K562 (cell line): Measurements from ENCODE around the gene CENPT. TPM values are rescaled to one million over a fixed set of nuclear protein-coding genes. Genes with fewer than 3 reads are reported as not detected.

Experiments used
- ATF1 ChIP-seq, 2 experiments: fragments of 450-650 bp in 1 of 2; IDR thresholded peaks; 2 replicates each; pipeline ENCODE4 v1.6.1; 2016; ENCODE audit warnings: missing compliant biosample characterization in 1 of 2, missing genetic modification characterization in 1 of 2
- HSF4 ChIP-seq: fragments of 250-450 bp; sonication (Bioruptor Pico); IDR thresholded peaks from 2 replicates; pipeline ENCODE4 v2.1.2; 2022; ENCODE audit warnings: mild to moderate bottlenecking, moderate library complexity, borderline replicate concordance
- KDM2B ChIP-seq: fragments of 250-450 bp; sonication (Bioruptor Pico); IDR thresholded peaks from 2 replicates; pipeline ENCODE4 v1.8.0; 2021; ENCODE audit warnings: mild to moderate bottlenecking, moderate library complexity
- MECOM ChIP-seq: fragments of 250-450 bp; sonication (Bioruptor Pico); IDR thresholded peaks from 2 replicates; pipeline ENCODE4 v1.8.0; 2022; ENCODE audit warnings: inconsistent platforms
- NEUROD1 ChIP-seq: fragments of 150-350 bp; IDR thresholded peaks from 2 replicates; pipeline ENCODE4 v1.6.1; 2014; ENCODE audit warnings: borderline replicate concordance, low read length, low read depth; ENCODE audit not compliant: partially characterized antibody
- PHF21A ChIP-seq: fragments of 450-650 bp; IDR thresholded peaks from 2 replicates; pipeline ENCODE4 v1.6.1; 2017; ENCODE audit warnings: low read depth, borderline replicate concordance
- RCOR1 ChIP-seq, 2 experiments: IDR thresholded peaks; 2 replicates each; pipeline ENCODE4 v1.6.1; 2012; ENCODE audit warnings: low read depth in 2 of 2, low read length in 2 of 2, borderline replicate concordance in 1 of 2, improper control_type of control experiment in 1 of 2
- RFX7 ChIP-seq: fragments of 250-450 bp; sonication (Bioruptor Pico); IDR thresholded peaks from 2 replicates; pipeline ENCODE4 v1.5.1; 2021; ENCODE audit warnings: mild to moderate bottlenecking
- SAFB ChIP-seq: fragments of 200-400 bp; formaldehyde crosslinking; IDR thresholded peaks from 2 replicates; pipeline ENCODE4 v1.6.1; 2017; ENCODE audit warnings: low read depth, low read length, borderline replicate concordance
- SIN3B ChIP-seq: fragments of 450-650 bp; IDR thresholded peaks from 2 replicates; pipeline ENCODE4 v1.6.1; 2017; ENCODE audit warnings: low read depth, mild to moderate bottlenecking, moderate library complexity
- SMARCB1 ChIP-seq: IDR thresholded peaks from 2 replicates; pipeline ENCODE4 v1.6.1; 2011; ENCODE audit warnings: improper control_type of control experiment, low read depth; ENCODE audit not compliant: insufficient read length
- TAL1 ChIP-seq: fragments of 450-650 bp; IDR thresholded peaks from 2 replicates; pipeline ENCODE4 v1.6.1; 2016; ENCODE audit warnings: mild to moderate bottlenecking
- ZNF253 ChIP-seq: fragments of 250-450 bp; sonication (Bioruptor Pico); conservative IDR thresholded peaks from 2 replicates; pipeline ENCODE4 v1.6.1; 2021; ENCODE audit warnings: mild to moderate bottlenecking
- ZNF311 ChIP-seq: fragments of 250-450 bp; sonication (Bioruptor Pico); IDR thresholded peaks from 2 replicates; pipeline ENCODE4 v1.4.0; 2020; ENCODE audit warnings: mild to moderate bottlenecking, moderate library complexity
- ZNF75A ChIP-seq: fragments of 450-650 bp; formaldehyde crosslinking; IDR thresholded peaks from 2 replicates; pipeline ENCODE4 v1.4.0; 2020; ENCODE audit warnings: mild to moderate bottlenecking
- polyA plus RNA-seq, 8 experiments: library from polyadenylated mRNA; depleted of rRNA in 4 of 8; stranded (reverse) in 5 of 8; unstranded in 3 of 8; fragments of >200 nt; fragmentation: Nextera tagmentation in 2 of 8; fragmentation: Illumina TruSeq in 1 of 8; extraction: Ambion mirVana in 2 of 8; extraction: Trizol in 1 of 8; gene quantifications; 2 replicates each; pipeline versions ENCODE4 v1.2.1 to v1.2.3, GENCODE V29; 2011 to 2014; ENCODE audit warnings: inconsistent platforms in 1 of 8, missing spikeins in 1 of 8
- total RNA-seq, 7 experiments: library from RNA; depleted of rRNA in 6 of 7; stranded (reverse); fragments of >200 nt in 6 of 7; fragmentation: Illumina TruSeq in 2 of 7; extraction: Trizol in 2 of 7; gene quantifications; 2 replicates each; pipeline versions ENCODE4 v1.2.1 to v1.2.3, GENCODE V29; 2011 to 2021; ENCODE audit warnings: low replicate concordance in 1 of 7
- TF ChIP-seq, protein P1 (sequence below): fragments of 450-650 bp; formaldehyde crosslinking; conservative IDR thresholded peaks from 2 replicates; pipeline ENCODE4 v1.4.0; 2022; ENCODE audit warnings: mild to moderate bottlenecking, missing genetic modification characterization
- TF ChIP-seq, protein P2 (sequence below): sonication (generic); formaldehyde crosslinking; IDR thresholded peaks from 2 replicates; pipeline ENCODE4 v1.8.0; 2022; ENCODE audit warnings: missing genetic modification reagents, mild to moderate bottlenecking, borderline replicate concordance
- TF ChIP-seq, protein P3 (sequence below), 2 experiments: fragments of 450-650 bp in 1 of 2; sonication (generic) in 1 of 2; formaldehyde crosslinking; conservative IDR thresholded peaks; 2 replicates each; pipeline versions ENCODE4 v1.4.0 to v1.8.1; 2020 to 2022; ENCODE audit warnings: mild to moderate bottlenecking in 1 of 2, missing genetic modification reagents in 1 of 2
- TF ChIP-seq, protein P4 (sequence below), 3 experiments: fragments of 200-800 bp in 1 of 3; fragments of 250-450 bp in 1 of 3; fragments of 450-650 bp in 1 of 3; sonication (Bioruptor Pico) in 1 of 3; sonication (Bioruptor generic) in 1 of 3; formaldehyde crosslinking in 1 of 3; IDR thresholded peaks; 2 replicates each; pipeline versions ENCODE4 v1.6.1 to v1.8.0; 2016 to 2022; ENCODE audit warnings: mild to moderate bottlenecking in 2 of 3, missing genetic modification characterization in 2 of 3, missing compliant biosample characterization in 1 of 3, moderate library complexity in 1 of 3

Gene CENPT
- total and polyA plus RNA-seq, 9 of the 15 experiments (the other 6 are each of a cell fraction or from before 2014, with no cell fraction given) = 3.6 to 94.2 (median 44.1) TPM

DNA sequence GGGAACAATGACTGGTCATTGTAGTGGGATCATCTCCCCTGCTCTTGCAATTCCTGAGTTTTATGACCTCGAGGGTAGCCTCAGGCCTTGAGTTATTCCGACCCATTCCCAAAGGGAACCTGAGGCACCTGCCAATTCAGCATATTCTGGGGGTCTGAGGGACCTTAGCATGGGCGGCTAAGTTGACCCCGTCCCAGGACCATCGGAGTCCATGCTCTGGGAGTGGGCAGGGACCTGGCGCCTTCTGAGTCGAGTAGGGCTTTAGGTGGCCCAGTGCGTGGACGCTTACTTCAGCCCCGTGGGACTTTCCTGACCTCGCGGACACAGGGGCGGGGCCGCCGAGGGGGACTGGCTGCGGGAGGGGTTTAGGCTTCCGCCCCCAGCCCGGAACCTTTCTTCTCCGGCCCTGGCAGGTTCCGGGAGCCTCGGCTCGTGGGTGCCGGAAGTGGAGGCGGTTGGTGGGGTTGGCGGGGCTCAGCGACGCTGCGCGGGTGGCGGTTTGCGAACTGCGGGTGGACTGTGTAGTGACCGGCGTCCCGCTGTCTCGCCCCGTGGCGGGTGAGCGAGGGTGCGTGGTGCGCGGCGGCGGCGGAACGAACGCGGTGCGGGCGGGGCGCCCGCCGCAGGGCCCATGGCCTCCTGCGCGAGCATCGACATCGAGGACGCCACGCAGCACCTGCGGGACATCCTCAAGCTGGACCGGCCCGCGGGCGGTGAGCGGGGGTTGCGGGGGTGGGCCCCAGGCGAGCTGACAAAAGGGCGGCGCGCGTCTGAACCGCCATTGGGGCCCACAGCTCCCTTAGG lies 25.3 kb upstream of the CENPT start, which contains the start of gene EDC4 (continued):
- TF ChIP-seq, protein P1, sequence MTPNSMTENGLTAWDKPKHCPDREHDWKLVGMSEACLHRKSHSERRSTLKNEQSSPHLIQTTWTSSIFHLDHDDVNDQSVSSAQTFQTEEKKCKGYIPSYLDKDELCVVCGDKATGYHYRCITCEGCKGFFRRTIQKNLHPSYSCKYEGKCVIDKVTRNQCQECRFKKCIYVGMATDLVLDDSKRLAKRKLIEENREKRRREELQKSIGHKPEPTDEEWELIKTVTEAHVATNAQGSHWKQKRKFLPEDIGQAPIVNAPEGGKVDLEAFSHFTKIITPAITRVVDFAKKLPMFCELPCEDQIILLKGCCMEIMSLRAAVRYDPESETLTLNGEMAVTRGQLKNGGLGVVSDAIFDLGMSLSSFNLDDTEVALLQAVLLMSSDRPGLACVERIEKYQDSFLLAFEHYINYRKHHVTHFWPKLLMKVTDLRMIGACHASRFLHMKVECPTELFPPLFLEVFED = peak; percentile 77; the same call in 1 of the 2 replicates
- TF ChIP-seq ATF1 (CRISPR knock-in tag; IDR thresholded peaks at IDR 0.05) = no peak
- TF ChIP-seq ATF1 (tag; IDR thresholded peaks at IDR 0.05) = peak; percentile 71
- TF ChIP-seq, protein P2, sequence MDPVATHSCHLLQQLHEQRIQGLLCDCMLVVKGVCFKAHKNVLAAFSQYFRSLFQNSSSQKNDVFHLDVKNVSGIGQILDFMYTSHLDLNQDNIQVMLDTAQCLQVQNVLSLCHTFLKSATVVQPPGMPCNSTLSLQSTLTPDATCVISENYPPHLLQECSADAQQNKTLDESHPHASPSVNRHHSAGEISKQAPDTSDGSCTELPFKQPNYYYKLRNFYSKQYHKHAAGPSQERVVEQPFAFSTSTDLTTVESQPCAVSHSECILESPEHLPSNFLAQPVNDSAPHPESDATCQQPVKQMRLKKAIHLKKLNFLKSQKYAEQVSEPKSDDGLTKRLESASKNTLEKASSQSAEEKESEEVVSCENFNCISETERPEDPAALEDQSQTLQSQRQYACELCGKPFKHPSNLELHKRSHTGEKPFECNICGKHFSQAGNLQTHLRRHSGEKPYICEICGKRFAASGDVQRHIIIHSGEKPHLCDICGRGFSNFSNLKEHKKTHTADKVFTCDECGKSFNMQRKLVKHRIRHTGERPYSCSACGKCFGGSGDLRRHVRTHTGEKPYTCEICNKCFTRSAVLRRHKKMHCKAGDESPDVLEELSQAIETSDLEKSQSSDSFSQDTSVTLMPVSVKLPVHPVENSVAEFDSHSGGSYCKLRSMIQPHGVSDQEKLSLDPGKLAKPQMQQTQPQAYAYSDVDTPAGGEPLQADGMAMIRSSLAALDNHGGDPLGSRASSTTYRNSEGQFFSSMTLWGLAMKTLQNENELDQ (CRISPR knock-in tag) = no peak; the same call in 1 of the 2 replicates
- TF ChIP-seq MECOM = no peak
- TF ChIP-seq, protein P3, sequence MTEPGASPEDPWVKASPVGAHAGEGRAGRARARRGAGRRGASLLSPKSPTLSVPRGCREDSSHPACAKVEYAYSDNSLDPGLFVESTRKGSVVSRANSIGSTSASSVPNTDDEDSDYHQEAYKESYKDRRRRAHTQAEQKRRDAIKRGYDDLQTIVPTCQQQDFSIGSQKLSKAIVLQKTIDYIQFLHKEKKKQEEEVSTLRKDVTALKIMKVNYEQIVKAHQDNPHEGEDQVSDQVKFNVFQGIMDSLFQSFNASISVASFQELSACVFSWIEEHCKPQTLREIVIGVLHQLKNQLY (CRISPR knock-in tag; conservative IDR thresholded peaks at IDR 0.05) = no peak
- TF ChIP-seq PHF21A = 0 out of 2 replicates have a peak, but pooled peaks have one; percentile 56
- no peak for TF ChIP-seq SMARCB1
- TF ChIP-seq RCOR1 (IDR thresholded peaks at IDR 0.05; ENCODE audit: borderline replicate concordance in 1 of 2, low read depth in 2 of 2, low read length in 2 of 2) = peak in 1 of 2 experiments; percentile 49; a peak in 1 of 4 replicates
- no peak for TF ChIP-seq KDM2B
- TF ChIP-seq TAL1 = no peak
- no peak for TF ChIP-seq ZNF311 (CRISPR knock-in tag)
- no peak for TF ChIP-seq ZNF253 (CRISPR knock-in tag)
- TF ChIP-seq RFX7 (CRISPR knock-in tag) = 0 out of 2 replicates have a peak, but pooled peaks have one; percentile 69
- peak; percentile 90 for TF ChIP-seq SIN3B
- TF ChIP-seq HSF4 (CRISPR knock-in tag) = no peak
- TF ChIP-seq SAFB = peak; percentile 87
- TF ChIP-seq, protein P4, sequence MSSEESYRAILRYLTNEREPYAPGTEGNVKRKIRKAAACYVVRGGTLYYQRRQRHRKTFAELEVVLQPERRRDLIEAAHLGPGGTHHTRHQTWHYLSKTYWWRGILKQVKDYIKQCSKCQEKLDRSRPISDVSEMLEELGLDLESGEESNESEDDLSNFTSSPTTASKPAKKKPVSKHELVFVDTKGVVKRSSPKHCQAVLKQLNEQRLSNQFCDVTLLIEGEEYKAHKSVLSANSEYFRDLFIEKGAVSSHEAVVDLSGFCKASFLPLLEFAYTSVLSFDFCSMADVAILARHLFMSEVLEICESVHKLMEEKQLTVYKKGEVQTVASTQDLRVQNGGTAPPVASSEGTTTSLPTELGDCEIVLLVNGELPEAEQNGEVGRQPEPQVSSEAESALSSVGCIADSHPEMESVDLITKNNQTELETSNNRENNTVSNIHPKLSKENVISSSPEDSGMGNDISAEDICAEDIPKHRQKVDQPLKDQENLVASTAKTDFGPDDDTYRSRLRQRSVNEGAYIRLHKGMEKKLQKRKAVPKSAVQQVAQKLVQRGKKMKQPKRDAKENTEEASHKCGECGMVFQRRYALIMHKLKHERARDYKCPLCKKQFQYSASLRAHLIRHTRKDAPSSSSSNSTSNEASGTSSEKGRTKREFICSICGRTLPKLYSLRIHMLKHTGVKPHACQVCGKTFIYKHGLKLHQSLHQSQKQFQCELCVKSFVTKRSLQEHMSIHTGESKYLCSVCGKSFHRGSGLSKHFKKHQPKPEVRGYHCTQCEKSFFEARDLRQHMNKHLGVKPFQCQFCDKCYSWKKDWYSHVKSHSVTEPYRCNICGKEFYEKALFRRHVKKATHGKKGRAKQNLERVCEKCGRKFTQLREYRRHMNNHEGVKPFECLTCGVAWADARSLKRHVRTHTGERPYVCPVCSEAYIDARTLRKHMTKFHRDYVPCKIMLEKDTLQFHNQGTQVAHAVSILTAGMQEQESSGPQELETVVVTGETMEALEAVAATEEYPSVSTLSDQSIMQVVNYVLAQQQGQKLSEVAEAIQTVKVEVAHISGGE (CRISPR knock-in tag; IDR thresholded peaks at IDR 0.05) = peak; percentile 97 to 100 (median 99)
- 0 out of 2 replicates have a peak, but pooled peaks have one; percentile 16 for TF ChIP-seq ZNF75A
- peak; percentile 91 for TF ChIP-seq NEUROD1
